IMR-90 (cell line): ENCODE measurements around the gene ANKLE2. TPM values are rescaled to one million over a fixed set of nuclear protein-coding genes. Genes with fewer than 3 reads are reported as not detected.

Source experiments
- ATAC-seq: fragments of 200-7000 bp; cut with Tn5 transposase; 2 replicates; pipeline ENCODE4 v1.9.1; 2020; ENCODE audit warnings: low read depth, mild to moderate bottlenecking, moderate library complexity
- BruUV-seq: library from RNA; stranded (reverse); fragments of 400-500 nt; replicated peaks from 2 replicates; lab custom pipeline; 2021; lab: Mats Ljungman, UMichigan
- CTCF ChIA-PET: fragments of 300-600 bp; formaldehyde crosslinking; extraction: SDS; loops from one replicate; lab custom pipeline; 2021; ENCODE audit warnings: antibody characterized with exemption; lab: Yijun Ruan, JAX
- POLR2A ChIA-PET: fragments of 300-600 bp; sonication (Branson Sonifier 250); formaldehyde crosslinking; loops from one replicate; lab custom pipeline; 2022; ENCODE audit warnings: antibody characterized with exemption; ENCODE audit not compliant: unreplicated experiment; lab: Charles Lee
- DNase-seq: peaks from one replicate; pipeline ENCODE4 v3.0.0; 2013
- H2AFZ ChIP-seq: replicated peaks from 2 replicates; pipeline ENCODE3; 2013; ENCODE audit warnings: low read length, mild to moderate bottlenecking; ENCODE audit not compliant: poor library complexity
- H2AK5ac ChIP-seq: 2 replicates; pipeline ENCODE4 v1.6.1; 2013; ENCODE audit warnings: low read depth, low read length, inconsistent platforms
- H2AK9ac ChIP-seq: replicated peaks from 2 replicates; pipeline ENCODE3; 2013; ENCODE audit warnings: mild to moderate bottlenecking, low read depth, low read length, moderate library complexity; ENCODE audit not compliant: poor library complexity
- H2BK120ac ChIP-seq: 2 replicates; pipeline ENCODE4 v1.6.1; 2013; ENCODE audit warnings: low read depth, low read length, inconsistent platforms
- H2BK15ac ChIP-seq: 3 replicates; pipeline ENCODE4 v1.6.1; 2013; ENCODE audit warnings: low read depth, low read length, inconsistent platforms
- H2BK20ac ChIP-seq: 2 replicates; pipeline ENCODE4 v1.6.1; 2013; ENCODE audit warnings: low read depth, mild to moderate bottlenecking, inconsistent platforms, low read length, moderate library complexity
- H2BK5ac ChIP-seq: 2 replicates; pipeline ENCODE4 v1.6.1; 2013; ENCODE audit warnings: mild to moderate bottlenecking, low read depth, low read length, inconsistent platforms; ENCODE audit not compliant: poor library complexity, severe bottlenecking
- H3K14ac ChIP-seq: replicated peaks from 2 replicates; pipeline ENCODE4 v1.6.1; 2013; ENCODE audit warnings: low read depth, low read length, inconsistent platforms
- H3K18ac ChIP-seq: 2 replicates; pipeline ENCODE4 v1.6.1; 2013; ENCODE audit warnings: low read depth, low read length, control low read depth
- H3K23ac ChIP-seq: 2 replicates; pipeline ENCODE4 v1.6.1; 2013; ENCODE audit warnings: low read depth, low read length, inconsistent platforms
- H3K27ac ChIP-seq: 2 replicates; pipeline ENCODE4 v1.5.1; 2013; ENCODE audit warnings: mild to moderate bottlenecking, control low read depth, low read length; ENCODE audit not compliant: insufficient read depth
- H3K27me3 ChIP-seq: 2 replicates; pipeline ENCODE4 v1.6.1; 2013; ENCODE audit warnings: low read length; ENCODE audit not compliant: control insufficient read depth, insufficient read depth
- H3K36me3 ChIP-seq: 2 replicates; pipeline ENCODE4 v1.6.1; 2013; ENCODE audit warnings: low read length, mixed read lengths; ENCODE audit not compliant: control insufficient read depth, insufficient read depth
- H3K4ac ChIP-seq: 2 replicates; pipeline ENCODE4 v1.6.1; 2013; ENCODE audit warnings: low read depth, low read length, inconsistent platforms
- H3K4me1 ChIP-seq: 2 replicates; pipeline ENCODE4 v1.6.1; 2013; ENCODE audit warnings: low read length, mixed read lengths; ENCODE audit not compliant: control insufficient read depth, insufficient read depth
- H3K4me2 ChIP-seq: 2 replicates; pipeline ENCODE4 v1.6.1; 2013; ENCODE audit warnings: low read depth, mild to moderate bottlenecking, control low read depth, low read length, moderate library complexity
- H3K4me3 ChIP-seq: 2 replicates; pipeline ENCODE4 v1.5.1; 2013; ENCODE audit warnings: low read depth, mild to moderate bottlenecking, control low read depth, low read length, moderate library complexity; ENCODE audit not compliant: insufficient read depth
- H3K56ac ChIP-seq: 2 replicates; pipeline ENCODE4 v1.6.1; 2013; ENCODE audit warnings: low read length, inconsistent platforms; ENCODE audit not compliant: insufficient read depth; ENCODE audit errors: extremely low read depth
- H3K79me1 ChIP-seq, 2 experiments: 2 replicates each; pipeline ENCODE4 v1.6.1; 2013; ENCODE audit warnings: low read length in 2 of 2, inconsistent platforms in 1 of 2, low read depth in 1 of 2
- H3K9ac ChIP-seq: 2 replicates; pipeline ENCODE4 v1.6.1; 2013; ENCODE audit warnings: low read depth, low read length, control low read depth
- H3K9me1 ChIP-seq: 2 replicates; pipeline ENCODE4 v1.6.1; 2013; ENCODE audit warnings: low read length, inconsistent platforms; ENCODE audit not compliant: insufficient read depth
- H3K9me3 ChIP-seq: 2 replicates; pipeline ENCODE4 v1.6.1; 2013; ENCODE audit warnings: low read length; ENCODE audit not compliant: control insufficient read depth, insufficient read depth
- H4K20me1 ChIP-seq: 2 replicates; pipeline ENCODE4 v1.6.1; 2013; ENCODE audit warnings: low read length, inconsistent platforms; ENCODE audit not compliant: insufficient read depth
- H4K5ac ChIP-seq: 2 replicates; pipeline ENCODE4 v1.6.1; 2013; ENCODE audit warnings: mild to moderate bottlenecking, low read depth, low read length, control low read depth
- H4K8ac ChIP-seq, 2 experiments: 2 replicates each; pipeline ENCODE4 v1.6.1; 2013; ENCODE audit warnings: low read depth in 2 of 2, low read length in 2 of 2, control low read depth in 1 of 2, inconsistent platforms in 1 of 2
- H4K91ac ChIP-seq: 2 replicates; pipeline ENCODE4 v1.6.1; 2013; ENCODE audit warnings: low read depth, low read length, inconsistent platforms; ENCODE audit not compliant: insufficient read depth
- BHLHE40 ChIP-seq: fragments of 150-350 bp; IDR thresholded peaks from 2 replicates; pipeline ENCODE4 v1.6.1; 2016; ENCODE audit warnings: mild to moderate bottlenecking, low read depth, low read length
- CEBPB ChIP-seq: IDR thresholded peaks from 2 replicates; pipeline ENCODE4 v1.6.1; 2012; ENCODE audit warnings: low read depth, low read length, improper control_type of control experiment
- CHD1 ChIP-seq: IDR thresholded peaks from 2 replicates; pipeline ENCODE4 v1.6.1; 2012; ENCODE audit warnings: low read depth, low read length, improper control_type of control experiment
- CTCF ChIP-seq: conservative IDR thresholded peaks from 2 replicates; pipeline ENCODE4 v1.5.1; 2012; ENCODE audit warnings: mild to moderate bottlenecking, low read depth, low read length, improper control_type of control experiment
- ELK1 ChIP-seq: fragments of 150-350 bp; IDR thresholded peaks from 2 replicates; pipeline ENCODE4 v1.6.1; 2016; ENCODE audit warnings: low read depth, mild to moderate bottlenecking, low read length, moderate library complexity, borderline replicate concordance
- FOS ChIP-seq: fragments of 150-350 bp; IDR thresholded peaks from 2 replicates; pipeline ENCODE4 v1.6.1; 2016; ENCODE audit warnings: low read depth, low read length
- MAFK ChIP-seq: IDR thresholded peaks from 2 replicates; pipeline ENCODE4 v1.6.1; 2012; ENCODE audit warnings: low read depth, low read length, improper control_type of control experiment
- MAZ ChIP-seq: IDR thresholded peaks from 2 replicates; pipeline ENCODE4 v1.6.1; 2012; ENCODE audit warnings: low read depth, mild to moderate bottlenecking, low read length, improper control_type of control experiment, moderate library complexity, borderline replicate concordance
- MXI1 ChIP-seq: IDR thresholded peaks from 2 replicates; pipeline ENCODE4 v1.6.1; 2012; ENCODE audit warnings: low read depth, mild to moderate bottlenecking, low read length, moderate library complexity, borderline replicate concordance
- NFE2L2 ChIP-seq: fragments of 150-350 bp; IDR thresholded peaks from 2 replicates; pipeline ENCODE4 v1.6.1; 2016; ENCODE audit warnings: low read depth, mild to moderate bottlenecking, low read length
- POLR2A ChIP-seq: IDR thresholded peaks from 2 replicates; pipeline ENCODE4 v1.6.1; 2012; ENCODE audit warnings: mild to moderate bottlenecking, low read depth, low read length
- RAD21 ChIP-seq: IDR thresholded peaks from 2 replicates; pipeline ENCODE4 v1.6.1; 2012; ENCODE audit warnings: low read length, improper control_type of control experiment
- RCOR1 ChIP-seq: IDR thresholded peaks from 2 replicates; pipeline ENCODE4 v1.6.1; 2012; ENCODE audit warnings: mild to moderate bottlenecking, low read length, improper control_type of control experiment; ENCODE audit not compliant: insufficient replicate concordance
- RFX5 ChIP-seq: IDR thresholded peaks from 2 replicates; pipeline ENCODE4 v1.8.0; 2012; ENCODE audit warnings: low read depth, mild to moderate bottlenecking, low read length, moderate library complexity
- SMC3 ChIP-seq: fragments of 150-350 bp; IDR thresholded peaks from 2 replicates; pipeline ENCODE4 v1.6.1; 2016; ENCODE audit warnings: low read depth, mild to moderate bottlenecking, antibody characterized with exemption, low read length, moderate library complexity
- USF2 ChIP-seq: fragments of 150-350 bp; IDR thresholded peaks from 2 replicates; pipeline ENCODE4 v1.6.1; 2017; ENCODE audit warnings: mild to moderate bottlenecking, antibody characterized with exemption, low read length, low read depth
- WGBS, 2 experiments: methylation state at CpG; one replicate each; pipeline versions ENCODE4 v1.1.5 to v1.1.7; 2013; ENCODE audit warnings: missing lambda C conversion rate in 2 of 2; ENCODE audit not compliant: insufficient read length in 1 of 2; ENCODE audit errors: extremely low coverage in 2 of 2; 5-methylcytosine and 5-hydroxymethylcytosine counted together
- dilution Hi-C: fragments of 300-500 bp; cut with HindIII; formaldehyde crosslinking; loops from one replicate; pipeline ENCODE4 v1.14.3; 2018; ENCODE audit warnings: low sequenced_read_pairs; ENCODE audit not compliant: unreplicated experiment
- in situ Hi-C: fragments of 300-500 bp; cut with MboI; formaldehyde crosslinking; loops from 3 replicates; pipeline ENCODE4 v1.14.3; 2019; ENCODE audit warnings: low sequenced_read_pairs, inconsistent platforms, mixed read lengths
- intact Hi-C: fragments of 100-400 bp; cut with micrococcal nuclease; formaldehyde crosslinking; loops from 2 replicates; pipeline ENCODE4 v1.10.0; 2022
- polyA plus RNA-seq, 3 experiments: library from polyadenylated mRNA; depleted of rRNA; stranded (reverse); fragments of >200 nt; gene quantifications; 2 replicates each; pipeline ENCODE4 v1.2.3, GENCODE V29; 2012; ENCODE audit warnings: low replicate concordance in 1 of 3
- total RNA-seq: library from RNA; depleted of rRNA; stranded (reverse); fragments of >200 nt; gene quantifications from 2 replicates; pipeline ENCODE4 v1.2.3, GENCODE V29; 2012

The ANKLE2 gene
- total and polyA plus RNA-seq, 2 of the 4 experiments (the other 2 are of a cell fraction) = 63.4 to 82.4 TPM

- ATAC-seq (no peak), DNase-seq (no peak)
- H2AFZ ChIP-seq = no peak overlapping the region
- H3K9me1 ChIP-seq = peaks cover 5% of the 10 kb centered on the region
- H4K20me1 ChIP-seq = peaks cover 54% of the 10 kb centered on the region
- no peak overlapping the region for H3K56ac ChIP-seq
- H3K4ac ChIP-seq = no peak overlapping the region
- H2BK20ac ChIP-seq = no peak overlapping the region
- no peak overlapping the region for H2AK9ac ChIP-seq
- in situ Hi-C loops = no loop called here
- no peak overlapping the region for H3K4me2 ChIP-seq
- H3K9me3 ChIP-seq = no peaks in the 10 kb centered on the region
- dilution Hi-C loops = no loop called here
- intact Hi-C loops = no loop called here
- H4K5ac ChIP-seq = no peak overlapping the region
- peaks cover 71% of the 10 kb centered on the region for H3K36me3 ChIP-seq
- ChIA-PET CTCF (interaction anchor here (0.6 kb wide), 1 partner anchor 18 kb away, joined by 4 read pairs; no protein-coding TSS in a partner anchor), POLR2A (no interaction called here)
- peaks cover 30 to 52% of the 10 kb centered on the region in 2 experiments for H3K79me1 ChIP-seq
- H3K4me1 ChIP-seq = no peaks in the 10 kb centered on the region
- no peak overlapping the region for H3K18ac ChIP-seq
- H4K91ac ChIP-seq = no peak overlapping the region
- no peak overlapping the region for H3K27ac ChIP-seq
- H2BK15ac ChIP-seq = no peak overlapping the region
- H3K14ac ChIP-seq = no peak overlapping the region
- H3K27me3 ChIP-seq = no peaks in the 10 kb centered on the region
- H4K8ac ChIP-seq = no peak overlapping the region
- TF ChIP-seq MAZ (no peak), NFE2L2 (no peak), POLR2A (no peak), CHD1 (no peak), CTCF (no peak), BHLHE40 (no peak), SMC3 (no peak), RFX5 (no peak), MXI1 (no peak), RCOR1 (no peak), MAFK (no peak), FOS (no peak), CEBPB (no peak), ELK1 (no peak), USF2 (no peak), RAD21 (no peak)
- BruUV-seq = TSS peak; percentile 2
- 93% methylated on average over 3 of the region's 19 CpGs; no CpG with 5 or more reads in 1 of the 2 experiments for WGBS, 2 experiments
- no peak overlapping the region for H3K9ac ChIP-seq
- no peak overlapping the region for H3K23ac ChIP-seq
- H3K4me3 ChIP-seq = no peak overlapping the region
- no peak overlapping the region for H2BK5ac ChIP-seq
- H2BK120ac ChIP-seq = no peak overlapping the region
- no peak overlapping the region for H2AK5ac ChIP-seq
Observed at GRCh38 chr12:132739600-132740312, 21.9 kb downstream of the ANKLE2 start.
